NB4 (cell line): ENCODE results near the gene ADAMTSL3.

Experiments
- CTCF ChIP-seq: IDR thresholded peaks from one replicate; pipeline ENCODE4 v1.5.1; 2012; ENCODE audit warnings: low read depth, low read length
- MAX ChIP-seq: IDR thresholded peaks from 2 replicates; pipeline ENCODE4 v1.6.1; 2011; ENCODE audit warnings: low read depth, low read length
- MYC ChIP-seq: IDR thresholded peaks from 2 replicates; pipeline ENCODE4 v1.6.1; 2011; ENCODE audit warnings: low read depth, low read length
- POLR2A ChIP-seq: IDR thresholded peaks from 2 replicates; pipeline ENCODE4 v1.6.1; 2011; ENCODE audit warnings: mild to moderate bottlenecking; ENCODE audit not compliant: insufficient read length; ENCODE audit errors: extremely low read depth

GRCh38 chr15:83721031-83721430 is 67.1 kb downstream of the ADAMTSL3 start:
- TF ChIP-seq CTCF (no peak), POLR2A (no peak), MYC (no peak), MAX (no peak)
